ENCODE results near the gene CBR3. TPM values are rescaled to one million over a fixed set of nuclear protein-coding genes. Genes with fewer than 3 reads are reported as not detected.

The CBR3 gene
- total and polyA plus RNA-seq, 9 of the 15 experiments (the other 6 are each of a cell fraction or from before 2014, with no cell fraction given) = not detected

- 3% methylated on average over 2 of the region's 2 CpGs for WGBS (ENCODE audit: insufficient coverage, low coverage, missing lambda C conversion rate)
- BruUV-seq (replicated peaks) = no TSS peak
- Histone ChIP-seq H3K79me2 (ENCODE audit: control insufficient read depth, insufficient read depth, low read length) (no peaks in the 10 kb centered on the region), H4K20me1 (replicated peaks; ENCODE audit: control insufficient read depth, insufficient read depth, low read length) (0 out of 2 replicates have a peak, but pooled peaks cover 3% of the 10 kb centered on the region), H3K4me1 (replicated peaks in 1 of 2; ENCODE audit: control insufficient read depth in 2 of 2, insufficient read depth in 2 of 2, low read length in 2 of 2) (no peaks in the 10 kb centered on the region), H3K27me3 (ENCODE audit: control insufficient read depth in 2 of 2, insufficient read depth in 2 of 2, low read length in 2 of 2) (peaks cover 16 to 33% of the 10 kb centered on the region in 2 experiments), H3K9ac (ENCODE audit: insufficient read depth in 1 of 2, low read depth in 2 of 2, low read length in 2 of 2) (no peak overlapping the region), H3K4me3 (no peak overlapping the region), H3K9me3 (replicated peaks; ENCODE audit: control insufficient read depth, insufficient read depth, low read depth, low read length) (no peaks in the 10 kb centered on the region), H2AFZ (ENCODE audit: low read depth, low read length) (no peak overlapping the region), H3K27ac (ENCODE audit: extremely low read depth, low read depth, low read length) (no peak overlapping the region), H3K4me2 (ENCODE audit: insufficient read depth, low read length) (no peak overlapping the region), H3K9me1 (ENCODE audit: control insufficient read depth, insufficient read depth, low read length) (no peaks in the 10 kb centered on the region), H3K36me3 (ENCODE audit: control insufficient read depth, insufficient read depth, low read length) (no peaks in the 10 kb centered on the region)
- intact Hi-C loops (cut with micrococcal nuclease) (no loop called here), in situ Hi-C loops (cut with MboI) (no loop called here)
- no peak for FAIRE-seq
- ChIA-PET CTCF (ENCODE audit: low intra/inter-chr PET ratio) (no interaction called here), POLR2A (no interaction called here)
- DNase-seq (ENCODE audit: extremely low read depth in 1 of 4, low spot score in 3 of 4) = no peak
- no peak for ATAC-seq
- TF ChIP-seq CHD1 (IDR thresholded peaks at IDR 0.05; ENCODE audit: low read length) (no peak), AFF1 (IDR thresholded peaks at IDR 0.05; ENCODE audit: low read depth in 1 of 2, partially characterized antibody in 2 of 2) (no peak), XRCC4 (IDR thresholded peaks at IDR 0.05; ENCODE audit: extremely low read depth, insufficient read depth, insufficient read length) (no peak), CREB3L1 (IDR thresholded peaks at IDR 0.05; ENCODE audit: borderline replicate concordance, low read depth) (no peak), ZBTB2 (IDR thresholded peaks at IDR 0.05) (no peak), THRAP3 (IDR thresholded peaks at IDR 0.05; ENCODE audit: borderline replicate concordance) (no peak), PHF8 (IDR thresholded peaks at IDR 0.05; ENCODE audit: borderline replicate concordance, low read length) (no peak), ZNF695 (CRISPR knock-in tag; IDR thresholded peaks at IDR 0.05) (no peak), SMARCC2 (IDR thresholded peaks at IDR 0.05; ENCODE audit: low read depth) (no peak), CTBP1 (IDR thresholded peaks at IDR 0.05; ENCODE audit: borderline replicate concordance) (no peak), MIER1 (IDR thresholded peaks at IDR 0.05; ENCODE audit: low read depth) (no peak), BCOR (IDR thresholded peaks at IDR 0.05) (no peak), PCBP2 (IDR thresholded peaks at IDR 0.05; ENCODE audit: low read depth, low read length, poor library complexity, severe bottlenecking) (no peak)
Observed at GRCh38 chr21:36124395-36124794, 10.5 kb upstream of the CBR3 start.

Data from K562 (cell line).